GM12865 (cell line): ENCODE data around the gene SAPCD1.

Experiments used
- DNase-seq: peaks from one replicate; pipeline ENCODE4 v3.0.0; 2010; ENCODE audit warnings: low read depth
- H3K4me3 ChIP-seq: 2 replicates; pipeline ENCODE4 v1.5.1; 2011; ENCODE audit warnings: mild to moderate bottlenecking, low read depth, low read length, control low read depth
- CTCF ChIP-seq: IDR thresholded peaks from 2 replicates; pipeline ENCODE4 v1.5.1; 2011; ENCODE audit warnings: low read length, control low read depth, low read depth, inconsistent platforms; ENCODE audit not compliant: insufficient read depth; ENCODE audit errors: missing control alignments

Gene SAPCD1

GRCh38 chr6:31771992-31772358, 9.5 kb downstream of the SAPCD1 start:
- no peak for TF ChIP-seq CTCF
- no peak overlapping the region for H3K4me3 ChIP-seq
- no peak for DNase-seq

- H3K4me3 ChIP-seq, result no peak overlapping the region
- TF ChIP-seq CTCF, result no peak
- no peak for DNase-seq
Measured at GRCh38 chr6:31775184-31775583, 12.7 kb downstream of the SAPCD1 start.

GRCh38 chr6:31775633-31776484, 13.4 kb downstream of the SAPCD1 start:
- no peak for TF ChIP-seq CTCF
- no peak for DNase-seq
- H3K4me3 ChIP-seq, result no peak overlapping the region

- no peak for TF ChIP-seq CTCF
- no peak overlapping the region for H3K4me3 ChIP-seq
- DNase-seq, result no peak
Measured at GRCh38 chr6:31776485-31776988, 14.1 kb downstream of the SAPCD1 start.

GRCh38 chr6:31776989-31777666, 14.7 kb downstream of the SAPCD1 start, which contains the start of gene VWA7:
Gene VWA7, minus strand, starts transcription at chr6:31777328. Its CDS starts 549 bp downstream, at chr6:31776779.
- TF ChIP-seq CTCF, result no peak
- no peak within 1 kb of the TSS for H3K4me3 ChIP-seq
- DNase-seq, result peak; percentile 83

- H3K4me3 ChIP-seq, result no peak overlapping the region
- no peak for TF ChIP-seq CTCF
- DNase-seq, result no peak
Measured at GRCh38 chr6:31777667-31778050, 15.2 kb downstream of the SAPCD1 start.
